ENCODE measurements around the gene UNC5A.

- TF ChIP-seq HDGF (IDR thresholded peaks at IDR 0.05; ENCODE audit: borderline replicate concordance): no peak
- TF ChIP-seq ARNT (IDR thresholded peaks at IDR 0.05): no peak
- no peak for TF ChIP-seq SUZ12 (IDR thresholded peaks at IDR 0.05)
- TF ChIP-seq NFRKB (IDR thresholded peaks at IDR 0.05): no peak
- TF ChIP-seq TARDBP (IDR thresholded peaks at IDR 0.05): no peak
- TF ChIP-seq BHLHE40 (IDR thresholded peaks at IDR 0.05; ENCODE audit: borderline replicate concordance): no peak
- TF ChIP-seq FOXM1 (IDR thresholded peaks at IDR 0.05; ENCODE audit: borderline replicate concordance): no peak
- no peak for TF ChIP-seq FOXA1 (IDR thresholded peaks at IDR 0.05)
- TF ChIP-seq SP1 (IDR thresholded peaks at IDR 0.05): no peak
- TF ChIP-seq ELF4 (IDR thresholded peaks at IDR 0.05): no peak
- no peak for TF ChIP-seq LEF1 (IDR thresholded peaks at IDR 0.05; ENCODE audit: borderline replicate concordance)
- no peak for TF ChIP-seq PKNOX1 (IDR thresholded peaks at IDR 0.05)
- no peak for TF ChIP-seq L3MBTL2 (conservative IDR thresholded peaks at IDR 0.05)
- TF ChIP-seq CTBP1 (IDR thresholded peaks at IDR 0.05; ENCODE audit: borderline replicate concordance): no peak
Observed at GRCh38 chr5:176846335-176847140, 36.2 kb downstream of the UNC5A start.

All from HEK293T (cell line).